Thyroid gland (tissue), 4 donors: Measurements from ENCODE around the gene UBE2D2.

Experiments
- POLR2A ChIP-seq, 2 donors: fragments of 450-650 bp; IDR thresholded peaks; one replicate each; pipeline ENCODE4 v1.6.1; 2017; ENCODE audit warnings: antibody characterized with exemption in 2 of 2, mild to moderate bottlenecking in 2 of 2, moderate library complexity in 1 of 2
- TF ChIP-seq, protein P1 (sequence below), 6 experiments: fragments of 200-600 bp in 3 of 6; fragments of 450-650 bp in 3 of 6; sonication (generic) in 3 of 6; IDR thresholded peaks; one replicate each; pipeline ENCODE4 v1.5.1; 2016 to 2019; ENCODE audit warnings: antibody characterized with exemption in 6 of 6, mild to moderate bottlenecking in 2 of 6, inconsistent platforms in 1 of 6, moderate library complexity in 1 of 6

DNA sequence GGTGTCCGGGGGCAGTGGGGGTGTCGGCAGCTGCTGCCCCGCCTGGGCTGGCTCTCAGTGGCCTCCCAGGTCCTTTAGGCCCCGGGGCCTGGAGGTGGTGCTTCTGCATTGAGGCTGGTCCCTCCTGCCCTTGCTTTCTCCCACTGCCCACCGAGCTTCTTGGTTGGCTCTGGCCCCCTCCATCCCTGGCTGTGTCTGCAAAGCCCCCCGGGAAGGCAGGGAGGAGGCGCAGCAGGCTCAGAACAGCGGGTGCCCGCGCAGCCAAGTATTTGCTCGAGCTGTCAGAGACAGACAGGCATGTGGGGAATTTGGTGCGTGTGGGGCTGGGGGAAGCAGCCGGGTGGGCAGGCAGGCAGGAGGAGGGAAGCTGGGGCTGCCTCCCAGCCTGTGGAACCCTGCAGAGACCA lies 98.6 kb downstream of the UBE2D2 start:
- TF ChIP-seq, protein P1, sequence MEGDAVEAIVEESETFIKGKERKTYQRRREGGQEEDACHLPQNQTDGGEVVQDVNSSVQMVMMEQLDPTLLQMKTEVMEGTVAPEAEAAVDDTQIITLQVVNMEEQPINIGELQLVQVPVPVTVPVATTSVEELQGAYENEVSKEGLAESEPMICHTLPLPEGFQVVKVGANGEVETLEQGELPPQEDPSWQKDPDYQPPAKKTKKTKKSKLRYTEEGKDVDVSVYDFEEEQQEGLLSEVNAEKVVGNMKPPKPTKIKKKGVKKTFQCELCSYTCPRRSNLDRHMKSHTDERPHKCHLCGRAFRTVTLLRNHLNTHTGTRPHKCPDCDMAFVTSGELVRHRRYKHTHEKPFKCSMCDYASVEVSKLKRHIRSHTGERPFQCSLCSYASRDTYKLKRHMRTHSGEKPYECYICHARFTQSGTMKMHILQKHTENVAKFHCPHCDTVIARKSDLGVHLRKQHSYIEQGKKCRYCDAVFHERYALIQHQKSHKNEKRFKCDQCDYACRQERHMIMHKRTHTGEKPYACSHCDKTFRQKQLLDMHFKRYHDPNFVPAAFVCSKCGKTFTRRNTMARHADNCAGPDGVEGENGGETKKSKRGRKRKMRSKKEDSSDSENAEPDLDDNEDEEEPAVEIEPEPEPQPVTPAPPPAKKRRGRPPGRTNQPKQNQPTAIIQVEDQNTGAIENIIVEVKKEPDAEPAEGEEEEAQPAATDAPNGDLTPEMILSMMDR (IDR thresholded peaks at IDR 0.05), result no peak
- no peak for TF ChIP-seq POLR2A (IDR thresholded peaks at IDR 0.05)
